ENCODE measurements around the gene MRPL24.

GRCh38 chr1:156706657-156707416 lies 34.1 kb downstream of the MRPL24 start:
- TF ChIP-seq CTCF (IDR thresholded peaks at IDR 0.05; ENCODE audit: insufficient read depth, low read length, poor library complexity, severe bottlenecking), result no peak
- TF ChIP-seq EZH2phosphoT487 (conservative IDR thresholded peaks at IDR 0.05; ENCODE audit: low read length), result no peak
